ENCODE results near the gene ZNF891.

The ZNF891 gene

GRCh38 chr12:133058203-133059113 lies 71.6 kb downstream of the ZNF891 start:
- no peak for DNase-seq

GRCh38 chr12:133057446-133057845 lies 72.6 kb downstream of the ZNF891 start:
- DNase-seq, result no peak
